Measurements from ENCODE around the gene RPRML.

GRCh38 chr17:46929413-46929812, 49.6 kb downstream of the RPRML start:
- no peak for TF ChIP-seq EZH2 (IDR thresholded peaks at IDR 0.05; ENCODE audit: borderline replicate concordance, low read depth, low read length, severe bottlenecking)
- TF ChIP-seq, protein P1, sequence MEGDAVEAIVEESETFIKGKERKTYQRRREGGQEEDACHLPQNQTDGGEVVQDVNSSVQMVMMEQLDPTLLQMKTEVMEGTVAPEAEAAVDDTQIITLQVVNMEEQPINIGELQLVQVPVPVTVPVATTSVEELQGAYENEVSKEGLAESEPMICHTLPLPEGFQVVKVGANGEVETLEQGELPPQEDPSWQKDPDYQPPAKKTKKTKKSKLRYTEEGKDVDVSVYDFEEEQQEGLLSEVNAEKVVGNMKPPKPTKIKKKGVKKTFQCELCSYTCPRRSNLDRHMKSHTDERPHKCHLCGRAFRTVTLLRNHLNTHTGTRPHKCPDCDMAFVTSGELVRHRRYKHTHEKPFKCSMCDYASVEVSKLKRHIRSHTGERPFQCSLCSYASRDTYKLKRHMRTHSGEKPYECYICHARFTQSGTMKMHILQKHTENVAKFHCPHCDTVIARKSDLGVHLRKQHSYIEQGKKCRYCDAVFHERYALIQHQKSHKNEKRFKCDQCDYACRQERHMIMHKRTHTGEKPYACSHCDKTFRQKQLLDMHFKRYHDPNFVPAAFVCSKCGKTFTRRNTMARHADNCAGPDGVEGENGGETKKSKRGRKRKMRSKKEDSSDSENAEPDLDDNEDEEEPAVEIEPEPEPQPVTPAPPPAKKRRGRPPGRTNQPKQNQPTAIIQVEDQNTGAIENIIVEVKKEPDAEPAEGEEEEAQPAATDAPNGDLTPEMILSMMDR (IDR thresholded peaks at IDR 0.05; ENCODE audit: borderline replicate concordance, extremely low read depth, low read length, poor library complexity, severe bottlenecking) = no peak

Measured in DND-41 (cell line).